Coronary artery (tissue), 2 donors: ENCODE data around the gene LIPN.

Experiments used
- DNase-seq: peaks from one replicate; pipeline ENCODE4 v3.0.0-alpha.2; 2017; ENCODE audit warnings: low spot score
- H3K27ac ChIP-seq, 2 donors: fragments of 200-600 bp; sonication (generic); one replicate each; pipeline ENCODE4 v1.5.1; 2016 to 2019
- H3K4me3 ChIP-seq: fragments of 200-600 bp; sonication (generic); 2 replicates; pipeline ENCODE4 v1.5.1; 2016; ENCODE audit warnings: mild to moderate bottlenecking, moderate library complexity
- TF ChIP-seq, protein P1 (sequence below): fragments of 200-600 bp; sonication (generic); IDR thresholded peaks from one replicate; pipeline ENCODE4 v1.5.1; 2019; ENCODE audit warnings: antibody characterized with exemption

LIPN gene

DNA sequence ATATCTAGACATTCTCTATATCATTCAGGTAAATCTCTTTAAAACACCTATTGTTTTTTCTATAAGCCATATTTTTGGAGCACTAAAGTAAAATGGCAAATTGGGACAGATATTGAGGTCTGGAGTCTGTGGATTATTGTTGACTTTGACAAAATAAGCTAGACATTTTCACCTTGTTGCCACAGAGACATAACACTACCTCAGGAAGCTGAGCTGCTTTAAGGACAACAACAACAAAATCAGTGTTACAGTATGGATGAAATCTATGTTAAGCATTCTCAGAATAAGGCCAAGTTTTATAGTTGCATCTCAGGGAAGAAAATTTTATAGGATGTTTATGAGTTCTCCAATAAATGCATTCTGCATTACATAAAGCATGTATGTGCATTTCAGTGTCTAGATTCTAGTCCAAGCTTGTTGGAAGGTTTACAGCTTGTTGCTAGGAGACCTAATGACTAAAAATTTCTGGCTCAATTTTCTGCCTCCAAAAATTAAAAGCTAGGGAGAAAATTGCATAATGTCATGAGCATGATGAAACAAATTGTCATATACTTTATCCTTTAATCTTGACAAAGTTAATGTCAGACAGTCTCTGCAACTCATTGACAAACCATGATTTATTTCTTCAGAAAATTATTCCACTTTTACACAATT, 61.1 kb downstream of the LIPN start:
- DNase-seq, result no peak
- H3K4me3 ChIP-seq, result no peak overlapping the region
- TF ChIP-seq, protein P1, sequence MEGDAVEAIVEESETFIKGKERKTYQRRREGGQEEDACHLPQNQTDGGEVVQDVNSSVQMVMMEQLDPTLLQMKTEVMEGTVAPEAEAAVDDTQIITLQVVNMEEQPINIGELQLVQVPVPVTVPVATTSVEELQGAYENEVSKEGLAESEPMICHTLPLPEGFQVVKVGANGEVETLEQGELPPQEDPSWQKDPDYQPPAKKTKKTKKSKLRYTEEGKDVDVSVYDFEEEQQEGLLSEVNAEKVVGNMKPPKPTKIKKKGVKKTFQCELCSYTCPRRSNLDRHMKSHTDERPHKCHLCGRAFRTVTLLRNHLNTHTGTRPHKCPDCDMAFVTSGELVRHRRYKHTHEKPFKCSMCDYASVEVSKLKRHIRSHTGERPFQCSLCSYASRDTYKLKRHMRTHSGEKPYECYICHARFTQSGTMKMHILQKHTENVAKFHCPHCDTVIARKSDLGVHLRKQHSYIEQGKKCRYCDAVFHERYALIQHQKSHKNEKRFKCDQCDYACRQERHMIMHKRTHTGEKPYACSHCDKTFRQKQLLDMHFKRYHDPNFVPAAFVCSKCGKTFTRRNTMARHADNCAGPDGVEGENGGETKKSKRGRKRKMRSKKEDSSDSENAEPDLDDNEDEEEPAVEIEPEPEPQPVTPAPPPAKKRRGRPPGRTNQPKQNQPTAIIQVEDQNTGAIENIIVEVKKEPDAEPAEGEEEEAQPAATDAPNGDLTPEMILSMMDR, result no peak
- no peak overlapping the region for H3K27ac ChIP-seq

DNA sequence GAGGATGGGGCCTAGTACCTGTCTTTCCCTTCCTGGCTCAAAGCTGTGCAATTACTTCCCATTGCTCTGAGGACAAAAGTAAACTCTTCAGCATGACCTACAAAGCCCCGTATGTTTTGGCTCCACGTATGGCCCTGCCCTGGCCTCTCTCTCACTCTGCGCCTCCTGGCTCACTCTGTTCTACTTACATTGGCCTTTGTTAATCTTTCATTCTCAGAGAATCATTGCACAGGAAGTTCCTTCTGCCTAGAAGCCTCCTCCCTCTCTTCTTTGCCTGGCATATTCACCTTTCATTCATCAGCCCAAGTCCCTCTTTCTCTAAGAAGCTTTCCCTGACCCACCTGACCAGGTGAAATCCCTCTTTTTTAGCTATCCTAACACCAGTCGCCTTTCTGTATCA, 66.6 kb downstream of the LIPN start:
- no peak overlapping the region for H3K27ac ChIP-seq
- TF ChIP-seq, protein P1, result no peak
- H3K4me3 ChIP-seq, result no peak overlapping the region
- no peak for DNase-seq

DNA sequence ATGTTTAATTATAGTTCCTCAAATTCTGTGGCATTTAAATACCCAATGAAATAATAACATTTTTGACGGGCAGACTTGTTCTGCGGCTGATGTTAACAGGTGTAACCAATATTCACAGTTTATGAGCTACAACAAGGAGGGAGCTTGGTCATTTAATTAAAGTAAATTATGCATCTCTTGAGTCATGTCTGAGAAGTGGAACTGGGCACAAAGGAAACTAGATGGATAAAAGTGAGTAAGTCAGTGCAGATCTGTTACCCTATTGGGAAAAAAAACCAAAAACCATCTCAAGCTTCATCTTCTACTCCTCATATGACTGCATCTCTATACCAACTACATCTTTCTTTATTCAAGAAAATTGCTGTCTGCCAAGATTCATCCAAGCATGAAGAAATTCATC, 67.9 kb downstream of the LIPN start:
- Histone ChIP-seq H3K4me3 (no peak overlapping the region), H3K27ac (no peak overlapping the region)
- no peak for DNase-seq
- TF ChIP-seq, protein P1, result no peak

DNA sequence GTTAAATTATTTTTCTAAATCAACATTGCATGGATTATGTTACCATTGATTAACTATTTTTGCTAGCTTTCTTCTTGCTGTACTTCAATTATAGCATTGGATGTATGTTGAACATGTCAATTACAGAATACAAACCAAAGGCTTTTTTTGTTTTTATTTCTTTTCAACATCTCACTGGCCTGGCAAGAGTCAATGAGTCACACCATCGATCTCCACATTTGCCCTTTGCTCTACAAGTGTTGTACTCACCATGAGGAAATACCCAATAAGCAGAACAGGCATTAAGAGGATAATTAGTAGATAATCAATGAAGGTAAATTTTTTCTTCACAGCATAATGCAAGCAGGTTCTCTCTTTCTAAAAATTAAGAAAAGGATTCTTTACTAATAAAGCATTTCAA, 68.5 kb downstream of the LIPN start:
- no peak overlapping the region for H3K4me3 ChIP-seq
- H3K27ac ChIP-seq, result no peak overlapping the region
- DNase-seq, result no peak
- TF ChIP-seq, protein P1, result no peak
